BE2C (cell line): ENCODE measurements around the gene DNAJC25.

Source experiments
- DNase-seq: peaks from one replicate; pipeline ENCODE4 v3.0.0-alpha.2; 2020
- H3K27me3 ChIP-seq: fragments of 250-450 bp; sonication (Bioruptor Pico); 2 replicates; pipeline ENCODE4 v1.5.1; 2020; ENCODE audit warnings: mild to moderate bottlenecking
- H3K36me3 ChIP-seq: fragments of 250-450 bp; sonication (Bioruptor Pico); 2 replicates; pipeline ENCODE4 v1.5.1; 2020; ENCODE audit warnings: mild to moderate bottlenecking
- H3K4me1 ChIP-seq: fragments of 250-450 bp; sonication (Bioruptor Pico); 2 replicates; pipeline ENCODE4 v1.5.1; 2020
- H3K4me3 ChIP-seq: 2 replicates; pipeline ENCODE4 v1.5.1; 2011; ENCODE audit warnings: low read depth, low read length
- H3K9me3 ChIP-seq: fragments of 250-450 bp; sonication (Bioruptor Pico); 2 replicates; pipeline ENCODE4 v1.5.1; 2020
- TF ChIP-seq, protein P1 (sequence below): IDR thresholded peaks from 2 replicates; pipeline ENCODE4 v1.5.1; 2012; ENCODE audit warnings: mild to moderate bottlenecking, low read depth, low read length

The DNAJC25 gene

DNA sequence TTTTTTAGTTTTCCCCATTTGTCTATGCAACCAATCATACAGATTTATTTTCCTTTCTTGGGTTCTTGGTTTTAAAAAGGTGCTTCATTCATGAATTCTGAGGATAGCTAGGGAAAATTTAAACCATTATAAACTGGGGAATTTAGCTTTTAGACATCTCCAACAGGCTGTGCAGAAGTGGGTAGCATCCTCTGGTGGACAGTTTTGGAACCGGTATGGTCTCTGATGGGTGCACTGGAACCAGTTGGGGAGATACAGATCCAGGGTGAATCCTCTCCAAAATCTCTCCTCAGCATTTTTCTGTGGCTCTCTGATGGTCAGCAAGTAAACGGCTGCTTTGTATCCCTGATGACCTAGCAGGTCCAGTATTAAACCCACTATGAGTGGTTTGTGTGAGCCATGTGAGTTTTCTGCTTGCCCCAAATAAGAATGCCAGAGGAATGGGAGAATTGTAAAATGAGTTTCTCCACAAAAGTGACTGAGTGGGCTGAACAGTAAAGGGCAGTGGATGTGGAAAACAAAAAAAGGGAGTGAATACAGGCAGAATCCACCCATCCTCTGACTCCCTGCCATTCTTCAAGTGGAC lies 9.1 kb upstream of the DNAJC25 start:
- no peaks in the 10 kb centered on the region for H3K27me3 ChIP-seq
- no peaks in the 10 kb centered on the region for H3K36me3 ChIP-seq
- peak; percentile 52 for DNase-seq
- no peak overlapping the region for H3K4me3 ChIP-seq
- no peaks in the 10 kb centered on the region for H3K4me1 ChIP-seq
- TF ChIP-seq, protein P1, sequence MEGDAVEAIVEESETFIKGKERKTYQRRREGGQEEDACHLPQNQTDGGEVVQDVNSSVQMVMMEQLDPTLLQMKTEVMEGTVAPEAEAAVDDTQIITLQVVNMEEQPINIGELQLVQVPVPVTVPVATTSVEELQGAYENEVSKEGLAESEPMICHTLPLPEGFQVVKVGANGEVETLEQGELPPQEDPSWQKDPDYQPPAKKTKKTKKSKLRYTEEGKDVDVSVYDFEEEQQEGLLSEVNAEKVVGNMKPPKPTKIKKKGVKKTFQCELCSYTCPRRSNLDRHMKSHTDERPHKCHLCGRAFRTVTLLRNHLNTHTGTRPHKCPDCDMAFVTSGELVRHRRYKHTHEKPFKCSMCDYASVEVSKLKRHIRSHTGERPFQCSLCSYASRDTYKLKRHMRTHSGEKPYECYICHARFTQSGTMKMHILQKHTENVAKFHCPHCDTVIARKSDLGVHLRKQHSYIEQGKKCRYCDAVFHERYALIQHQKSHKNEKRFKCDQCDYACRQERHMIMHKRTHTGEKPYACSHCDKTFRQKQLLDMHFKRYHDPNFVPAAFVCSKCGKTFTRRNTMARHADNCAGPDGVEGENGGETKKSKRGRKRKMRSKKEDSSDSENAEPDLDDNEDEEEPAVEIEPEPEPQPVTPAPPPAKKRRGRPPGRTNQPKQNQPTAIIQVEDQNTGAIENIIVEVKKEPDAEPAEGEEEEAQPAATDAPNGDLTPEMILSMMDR: peak; percentile 100
- H3K9me3 ChIP-seq: no peaks in the 10 kb centered on the region

DNA sequence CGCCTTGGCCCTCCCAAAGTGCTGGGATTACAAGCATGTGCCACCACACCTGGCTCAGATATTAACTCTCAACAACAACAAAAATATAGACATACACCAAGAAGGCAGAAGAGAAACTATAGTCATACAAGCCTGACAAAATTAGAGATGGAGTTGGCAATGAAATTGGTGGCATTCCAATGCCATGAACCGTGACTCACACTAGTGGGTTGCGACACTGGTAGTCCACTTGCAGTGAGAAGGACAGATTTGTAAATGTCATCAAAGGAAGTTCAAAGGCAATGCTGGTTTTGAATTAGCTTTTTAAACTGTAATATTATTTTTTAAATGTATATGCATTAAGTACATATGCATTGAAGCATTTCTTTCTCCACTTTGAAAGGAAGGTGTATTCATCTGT lies 8.5 kb upstream of the DNAJC25 start:
- TF ChIP-seq, protein P1: no peak
- no peak overlapping the region for H3K4me3 ChIP-seq
- H3K27me3 ChIP-seq: no peaks in the 10 kb centered on the region
- no peak for DNase-seq
- H3K9me3 ChIP-seq: no peaks in the 10 kb centered on the region
- H3K36me3 ChIP-seq: no peaks in the 10 kb centered on the region
- no peaks in the 10 kb centered on the region for H3K4me1 ChIP-seq

DNA sequence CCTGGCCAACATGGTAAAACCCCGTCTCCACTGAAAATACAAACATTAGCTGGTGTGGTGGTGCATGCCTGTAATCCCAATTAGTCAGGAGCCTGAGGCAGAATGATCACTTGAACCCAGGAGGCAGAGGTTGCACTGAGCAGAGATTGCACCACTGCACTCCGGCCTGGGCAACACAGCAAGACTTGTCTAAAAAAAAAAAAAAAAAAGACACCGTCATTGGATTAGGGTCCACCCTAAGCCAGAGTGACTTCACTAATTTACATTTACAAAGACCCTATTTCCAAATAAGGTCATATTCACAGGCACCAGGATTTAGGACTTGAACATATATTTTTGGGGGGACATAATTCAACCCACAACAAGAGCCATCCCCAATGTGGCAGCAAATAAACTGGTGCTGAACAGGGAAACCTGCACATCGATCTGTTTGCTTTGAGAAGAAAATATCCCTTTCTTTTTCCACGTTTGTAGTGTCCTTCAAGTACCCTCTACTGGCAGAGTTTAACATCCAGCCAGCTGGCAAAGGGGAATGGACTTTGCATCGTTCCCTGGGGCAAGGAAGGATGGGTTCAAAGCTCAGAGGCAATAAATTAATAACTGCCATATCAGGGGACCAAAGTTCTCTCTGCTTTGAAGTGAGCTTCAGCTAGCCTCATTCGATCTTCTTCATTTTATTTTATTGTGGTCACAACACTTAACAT lies 3.7 kb upstream of the DNAJC25 start:
- TF ChIP-seq, protein P1: no peak
- Histone ChIP-seq H3K36me3 (no peaks in the 10 kb centered on the region), H3K9me3 (no peaks in the 10 kb centered on the region), H3K4me1 (no peaks in the 10 kb centered on the region), H3K4me3 (no peak overlapping the region), H3K27me3 (no peaks in the 10 kb centered on the region)
- DNase-seq: no peak

DNA sequence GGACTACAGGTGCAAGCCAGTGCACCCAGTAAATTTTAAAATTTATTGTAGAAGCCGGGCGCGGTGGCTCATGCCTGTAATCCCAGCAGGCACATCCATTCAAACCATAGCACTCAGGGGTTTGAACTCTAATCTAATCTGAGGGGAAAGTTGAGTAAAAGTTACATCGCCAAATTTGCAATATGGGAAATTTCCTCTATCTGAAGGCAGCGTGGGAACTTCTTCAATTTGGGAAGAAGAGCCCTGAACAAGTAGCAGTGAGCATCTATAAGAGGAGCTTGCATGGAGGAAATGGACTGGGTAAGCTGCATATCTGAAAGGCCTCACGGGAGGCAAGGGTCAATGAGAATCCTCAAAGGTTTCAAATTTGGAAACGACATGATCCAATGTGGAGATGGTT lies 2.7 kb upstream of the DNAJC25 start:
- Histone ChIP-seq H3K36me3 (no peaks in the 10 kb centered on the region), H3K9me3 (no peaks in the 10 kb centered on the region), H3K4me1 (no peaks in the 10 kb centered on the region), H3K4me3 (no peak overlapping the region), H3K27me3 (no peaks in the 10 kb centered on the region)
- TF ChIP-seq, protein P1: no peak
- DNase-seq: no peak

DNA sequence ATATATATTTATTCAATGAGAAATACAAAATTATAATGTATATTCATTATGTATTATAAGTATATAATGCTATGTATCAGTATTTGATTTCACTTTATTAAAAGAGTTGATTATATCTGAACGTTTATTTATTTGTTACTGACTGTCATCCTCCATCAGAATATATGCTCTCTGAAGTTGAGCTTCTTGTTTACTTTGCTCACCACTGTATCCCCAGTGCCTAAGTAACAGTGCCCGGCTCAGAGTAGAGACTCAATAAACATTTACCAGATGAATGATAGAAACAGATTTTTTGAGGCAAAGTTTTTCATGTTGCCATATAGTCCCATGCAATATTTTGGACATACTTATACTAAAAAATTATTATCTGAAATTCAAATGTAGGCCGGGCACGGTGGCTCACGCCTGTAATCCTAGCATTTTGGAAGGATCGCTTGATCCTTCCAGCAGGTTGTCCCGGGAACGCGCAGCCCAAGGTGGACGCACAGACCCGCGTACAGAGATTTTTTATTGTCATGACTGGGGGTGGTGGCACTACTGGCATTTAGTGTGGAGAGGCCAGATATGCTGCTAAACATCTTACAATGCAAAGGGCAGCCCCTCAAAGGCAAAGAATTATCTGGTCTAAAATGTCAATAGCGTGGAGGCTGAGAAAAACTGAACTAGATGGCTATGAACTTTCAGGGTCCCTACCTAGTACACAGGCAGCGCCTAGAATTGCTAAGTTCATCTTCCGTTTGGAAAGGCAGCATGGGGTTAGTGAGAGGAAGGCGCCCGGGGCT lies 761 bp upstream of the DNAJC25 start:
- H3K9me3 ChIP-seq: no peaks in the 10 kb centered on the region
- H3K4me3 ChIP-seq: peak overlapping the region; percentile 69
- no peaks in the 10 kb centered on the region for H3K4me1 ChIP-seq
- no peaks in the 10 kb centered on the region for H3K27me3 ChIP-seq
- no peaks in the 10 kb centered on the region for H3K36me3 ChIP-seq
- TF ChIP-seq, protein P1: no peak
- DNase-seq: no peak

DNA sequence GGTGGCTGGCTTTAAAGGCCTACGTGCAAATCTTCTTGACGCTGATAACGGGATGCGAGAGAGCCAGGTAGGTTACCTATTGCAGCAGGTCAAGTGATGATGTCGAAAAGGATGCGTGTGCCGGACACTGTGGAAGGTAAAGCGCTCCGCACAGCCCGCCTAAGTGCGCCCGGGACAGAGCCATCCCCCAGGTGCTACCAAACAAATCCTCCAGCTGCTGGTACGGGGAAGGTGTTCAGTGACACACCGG lies 245 bp upstream of the DNAJC25 start:
- H3K4me3 ChIP-seq: peak overlapping the region; percentile 69
- H3K36me3 ChIP-seq: no peaks in the 10 kb centered on the region
- no peaks in the 10 kb centered on the region for H3K27me3 ChIP-seq
- TF ChIP-seq, protein P1: no peak
- H3K4me1 ChIP-seq: no peaks in the 10 kb centered on the region
- H3K9me3 ChIP-seq: no peaks in the 10 kb centered on the region
- no peak for DNase-seq
